Measurements from ENCODE around the gene THSD8. TPM values are rescaled to one million over a fixed set of nuclear protein-coding genes. Genes with fewer than 3 reads are reported as not detected.
"Not testable (repeated sequence)": the region's sequence is repeated elsewhere in the genome, so short reads cannot be mapped to it uniquely, and the experiment has no call there.

Gene THSD8
- total RNA-seq, 2 experiments from 2014 or later = 31.1 to 36.2 TPM

DNA sequence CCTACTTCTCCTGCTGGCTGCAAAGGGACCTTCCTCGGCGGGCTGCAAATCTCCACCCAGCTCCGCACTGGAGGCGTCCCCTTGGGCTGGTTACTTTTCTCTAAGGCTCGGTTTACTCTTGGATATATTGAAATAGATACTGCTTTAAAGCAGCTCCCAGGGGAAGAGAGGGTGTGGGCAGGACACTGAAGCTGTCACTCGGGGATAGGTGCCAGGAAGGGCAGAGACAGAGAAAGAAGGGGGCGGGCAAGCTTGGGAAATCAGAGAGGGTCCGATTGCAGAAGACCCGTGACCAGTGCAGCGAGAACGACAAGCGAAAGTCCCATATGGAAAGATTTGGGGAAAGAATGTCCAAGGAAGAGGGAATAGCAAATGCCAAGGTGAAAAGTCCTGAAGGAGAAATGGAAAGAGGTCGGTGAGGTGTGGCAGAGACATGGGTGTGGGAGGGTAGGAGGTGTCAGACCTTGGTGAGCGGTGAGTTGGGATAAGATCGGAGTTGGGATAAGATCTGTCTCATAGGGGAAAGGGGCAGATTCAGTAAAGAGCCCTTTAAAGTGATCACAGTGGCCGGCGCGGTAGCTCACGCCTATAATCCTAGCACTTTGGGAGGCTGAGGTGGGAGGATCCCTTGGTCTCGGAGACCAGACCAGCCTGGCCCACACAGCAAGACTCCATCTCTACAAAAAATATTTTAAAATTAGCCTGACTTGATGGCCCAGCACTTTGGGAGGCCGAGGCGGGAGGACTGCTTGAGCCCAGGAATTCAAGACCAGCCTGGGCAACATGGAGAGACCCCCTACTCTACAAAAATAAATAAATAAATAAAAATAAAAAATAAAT lies 618 bp downstream of the THSD8 start:
- CTCF ChIA-PET = interaction anchor here (0.6 to 14.2 kb wide), 8 partner anchors 10 to 163 kb away, joined by 3 to 480 read pairs (median 4); no protein-coding TSS in a partner anchor
- H3K4me3 Mint-ChIP-seq = peak overlapping the region; percentile 90
- no peak for ATAC-seq
- peaks cover 25% of the 10 kb centered on the region for H3K36me3 Mint-ChIP-seq (ENCODE audit: low read depth)
- intact Hi-C loops (cut with micrococcal nuclease) = no loop called here
- peaks cover 26% of the 10 kb centered on the region for H3K4me1 Mint-ChIP-seq (ENCODE audit: low read depth)
- H3K9me3 Mint-ChIP-seq = no peaks in the 10 kb centered on the region
- H3K27ac Mint-ChIP-seq = peak overlapping the region; percentile 63
- TF ChIP-seq CTCF (IDR thresholded peaks at IDR 0.05) = no peak
- POLR2A ChIA-PET = interaction anchor here (0.6 to 2.8 kb wide), 13 partner anchors 9 to 137 kb away, joined by 3 to 10 read pairs (median 4); partner anchors contain the start of genes FBXW9, GET3 and JUNB
- no peak for DNase-seq
- H3K27me3 Mint-ChIP-seq = peaks cover 2% of the 10 kb centered on the region

- peaks cover 2% of the 10 kb centered on the region for H3K27me3 Mint-ChIP-seq
- H3K4me3 Mint-ChIP-seq = no peak overlapping the region
- ChIA-PET POLR2A (interaction anchor here (1.1 to 1.2 kb wide), 2 partner anchors 11 to 69 kb away, joined by 3 to 4 read pairs; no protein-coding TSS in a partner anchor), CTCF (interaction anchor here (3.0 to 14.2 kb wide), 2 partner anchors 41 to 43 kb away, joined by 16 to 480 read pairs; no protein-coding TSS in a partner anchor)
- H3K36me3 Mint-ChIP-seq (ENCODE audit: low read depth) = peaks cover 31% of the 10 kb centered on the region
- H3K4me1 Mint-ChIP-seq (ENCODE audit: low read depth) = peaks cover 30% of the 10 kb centered on the region
- ATAC-seq (no peak), DNase-seq (no peak)
- intact Hi-C loops (cut with micrococcal nuclease) = no loop called here
- no peaks in the 10 kb centered on the region for H3K9me3 Mint-ChIP-seq
- TF ChIP-seq CTCF (IDR thresholded peaks at IDR 0.05) = no peak
- H3K27ac Mint-ChIP-seq = no peak overlapping the region
Measured at GRCh38 chr19:12804051-12804450, 2.2 kb downstream of the THSD8 start.

DNA sequence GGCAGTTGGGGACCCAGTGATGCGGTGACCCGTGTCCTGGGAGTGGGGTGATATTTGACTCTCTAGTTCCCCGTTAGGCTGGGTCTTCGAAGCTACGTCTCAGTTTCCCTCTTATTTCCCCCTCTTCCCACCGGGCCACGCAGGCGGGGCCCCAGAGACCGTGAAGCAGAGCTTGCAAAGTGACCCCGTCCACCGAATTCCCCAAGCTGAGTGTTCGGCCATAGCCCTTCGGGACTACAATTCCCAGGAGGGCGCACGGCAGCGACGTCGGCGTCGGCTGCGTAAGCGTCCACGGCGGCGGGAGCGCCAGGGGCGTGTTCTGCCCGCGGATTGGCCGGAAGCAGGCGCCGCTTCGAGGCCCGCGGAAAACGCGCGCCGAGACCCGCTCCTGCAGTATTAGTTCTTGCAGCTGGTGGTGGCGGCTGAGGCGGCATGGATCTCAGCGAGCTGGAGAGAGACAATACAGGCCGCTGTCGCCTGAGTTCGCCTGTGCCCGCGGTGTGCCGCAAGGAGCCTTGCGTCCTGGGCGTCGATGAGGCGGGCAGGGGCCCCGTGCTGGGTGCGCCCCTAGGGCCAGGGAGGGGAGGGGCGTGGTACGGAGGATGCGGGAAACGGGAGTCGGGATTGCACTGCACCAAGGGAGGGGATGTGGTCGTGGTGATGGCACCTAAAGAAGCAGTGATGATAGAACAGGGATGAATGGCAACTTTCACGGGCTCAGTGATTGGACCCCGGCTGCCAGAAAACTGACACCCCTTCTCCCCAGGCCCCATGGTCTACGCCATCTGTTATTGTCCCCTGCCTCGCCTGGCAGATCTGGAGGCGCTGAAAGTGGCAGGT lies 4.6 kb downstream of the THSD8 start, which contains the start of gene RNASEH2A:
Gene RNASEH2A (plus strand): TSS at position 343 of the 840 bp plus-strand sequence. CDS start 90 bp downstream, at position 433.
- ChIA-PET POLR2A (interaction anchor here (0.6 to 1.9 kb wide), 8 partner anchors 9 to 131 kb away, joined by 3 to 8 read pairs (median 3); partner anchors contain the start of genes CALR and JUNB), CTCF (interaction anchor here (1.1 to 2.4 kb wide), 8 partner anchors 10 to 41 kb away, joined by 3 to 20 read pairs (median 5); partner anchors contain the start of gene JUNB)
- Mint-ChIP-seq H3K4me3 (peak within 1 kb of the TSS; percentile 86), H3K27me3 (peaks cover 2% of the 10 kb centered on the region), H3K4me1 (ENCODE audit: low read depth) (peaks cover 18% of the 10 kb centered on the region), H3K36me3 (ENCODE audit: low read depth) (peaks cover 27% of the 10 kb centered on the region), H3K27ac (peak within 1 kb of the TSS; percentile 89), H3K9me3 (no peaks in the 10 kb centered on the region)
- TF ChIP-seq CTCF (IDR thresholded peaks at IDR 0.05) = no peak
- intact Hi-C loops (cut with micrococcal nuclease) = no loop called here
- ATAC-seq = peak; percentile 91
- DNase-seq = peak; percentile 93

DNA sequence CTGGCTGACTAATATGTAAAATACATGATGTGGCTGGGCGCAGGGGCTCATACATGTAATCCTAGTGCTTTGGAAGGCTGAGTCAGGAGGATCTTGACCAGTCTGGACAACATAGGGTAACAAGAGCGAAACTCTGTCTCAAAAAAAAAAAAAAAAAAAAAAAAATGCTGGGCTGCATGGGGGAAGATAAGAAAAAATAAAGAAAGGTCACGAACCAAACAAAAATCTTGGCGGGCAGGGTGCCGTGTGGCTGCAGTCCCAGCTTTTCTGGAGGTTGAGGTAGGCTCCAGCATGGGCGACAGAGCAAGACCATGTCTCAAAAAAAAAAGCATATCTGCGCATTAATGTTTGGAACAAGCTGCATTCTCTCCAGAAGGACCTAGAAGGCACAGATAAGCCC lies 13.2 kb downstream of the THSD8 start:
- H3K4me1 Mint-ChIP-seq (ENCODE audit: low read depth) = no peaks in the 10 kb centered on the region
- H3K27ac Mint-ChIP-seq = no peak overlapping the region
- intact Hi-C loops (cut with micrococcal nuclease) = no loop called here
- POLR2A ChIA-PET = interaction anchor here (0.6 to 1.3 kb wide), 3 partner anchors 9 to 621 kb away, joined by 3 to 4 read pairs (median 3); partner anchors contain the start of gene RNASEH2A
- H3K9me3 Mint-ChIP-seq = no peaks in the 10 kb centered on the region
- no peak overlapping the region for H3K4me3 Mint-ChIP-seq
- ATAC-seq (no peak), DNase-seq (no peak)
- no peaks in the 10 kb centered on the region for H3K27me3 Mint-ChIP-seq
- CTCF ChIA-PET = interaction anchor here (1.4 to 6.3 kb wide), 4 partner anchors 11 to 49 kb away, joined by 8 to 26 read pairs (median 9); no protein-coding TSS in a partner anchor
- peaks cover 17% of the 10 kb centered on the region for H3K36me3 Mint-ChIP-seq (ENCODE audit: low read depth)
- TF ChIP-seq CTCF (IDR thresholded peaks at IDR 0.05) = no peak

DNA sequence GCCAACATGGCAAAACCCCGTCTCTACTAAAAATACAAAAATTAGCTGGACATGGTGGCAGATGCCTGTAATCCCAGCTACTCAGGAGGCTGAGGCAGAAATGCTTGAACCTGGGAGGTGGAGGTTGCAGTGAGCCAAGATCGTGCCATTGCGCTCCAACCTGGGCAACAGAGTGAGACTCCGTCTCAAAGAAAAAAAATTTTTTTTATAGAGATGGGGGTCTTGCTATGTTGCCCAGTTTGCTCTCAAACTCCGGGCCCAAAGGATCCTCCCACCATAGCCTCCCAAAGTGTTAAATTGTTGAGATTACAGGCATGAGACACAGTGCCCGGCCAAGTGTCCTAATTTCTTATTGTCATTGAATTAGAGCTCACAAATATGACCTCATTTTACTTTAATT lies 15.3 kb downstream of the THSD8 start:
- H3K27me3 Mint-ChIP-seq; H3K9me3 Mint-ChIP-seq; POLR2A ChIA-PET; H3K4me3 Mint-ChIP-seq; H3K27ac Mint-ChIP-seq; H3K4me1 Mint-ChIP-seq (ENCODE audit: low read depth); intact Hi-C loops (cut with micrococcal nuclease); ATAC-seq; DNase-seq: not testable (repeated sequence)
- CTCF ChIA-PET = interaction anchor here (0.8 to 1.4 kb wide), 3 partner anchors 21 to 148 kb away, joined by 3 to 5 read pairs (median 4); no protein-coding TSS in a partner anchor
- peaks cover 14% of the 10 kb centered on the region for H3K36me3 Mint-ChIP-seq (ENCODE audit: low read depth)

DNA sequence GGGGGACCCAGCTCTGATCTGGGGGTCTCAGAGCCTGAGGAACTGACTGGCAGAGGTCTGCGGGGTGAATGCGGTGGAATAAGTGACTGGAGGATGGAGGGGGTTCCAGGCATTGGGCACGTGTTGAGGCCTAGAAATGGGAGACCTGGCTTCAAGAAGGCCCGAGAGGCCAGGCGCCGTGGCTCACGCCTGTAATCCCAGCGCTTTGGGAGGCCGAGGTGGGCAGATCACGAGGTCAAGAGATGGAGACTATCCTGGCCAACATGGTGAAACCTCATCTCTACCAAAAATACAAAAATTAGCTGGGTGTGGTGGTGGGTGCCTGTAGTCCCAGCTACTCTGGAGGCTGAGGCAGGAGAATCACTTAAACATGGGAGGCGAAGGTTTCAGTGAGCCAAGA lies 15.9 kb downstream of the THSD8 start:
- H3K27me3 Mint-ChIP-seq; H3K27ac Mint-ChIP-seq; ATAC-seq; POLR2A ChIA-PET; DNase-seq; H3K4me1 Mint-ChIP-seq (ENCODE audit: low read depth); H3K4me3 Mint-ChIP-seq; H3K9me3 Mint-ChIP-seq; intact Hi-C loops (cut with micrococcal nuclease): not testable (repeated sequence)
- CTCF ChIA-PET = interaction anchor here (0.8 to 2.1 kb wide), 3 partner anchors 21 to 60 kb away, joined by 3 to 8 read pairs (median 5); no protein-coding TSS in a partner anchor
- H3K36me3 Mint-ChIP-seq (ENCODE audit: low read depth) = peaks cover 12% of the 10 kb centered on the region

Measured in activated CD8-positive, alpha-beta T cell treated with anti-CD3 and anti-CD28 coated beads for 36 hours (primary cell).